CD4-positive, CD25-positive, alpha-beta regulatory T cell (primary cell): ENCODE measurements around the gene TRIM41. TPM values are rescaled to one million over a fixed set of nuclear protein-coding genes. Genes with fewer than 3 reads are reported as not detected.

Experiments
- ATAC-seq, 2 donors: fragments of 150-1000 bp; cut with Tn5 transposase; one replicate each; pipeline ENCODE4 v1.10.0; 2021; ENCODE audit warnings: low read depth in 2 of 2, moderate number of reproducible peaks in 2 of 2, moderate library complexity in 1 of 2
- DNase-seq, 3 donors: peaks; one replicate each; pipeline versions ENCODE4 v3.0.0 to v3.0.0-alpha.2; 2012 to 2022; ENCODE audit warnings: mixed read lengths in 1 of 3
- H3K27ac ChIP-seq: one replicate; pipeline ENCODE4 v1.7.0; 2013; ENCODE audit warnings: mild to moderate bottlenecking, low read length; ENCODE audit not compliant: insufficient read depth, poor library complexity, severe bottlenecking
- H3K27me3 ChIP-seq: one replicate; pipeline ENCODE4 v1.7.0; 2013; ENCODE audit warnings: low read length; ENCODE audit not compliant: control insufficient read depth, insufficient read depth
- H3K36me3 ChIP-seq: one replicate; pipeline ENCODE4 v1.7.0; 2013; ENCODE audit warnings: mild to moderate bottlenecking, low read length, moderate library complexity; ENCODE audit not compliant: control insufficient read depth, insufficient read depth
- H3K4me1 ChIP-seq: 2 replicates; pipeline ENCODE4 v1.7.0; 2013; ENCODE audit warnings: mild to moderate bottlenecking, low read length; ENCODE audit not compliant: insufficient read depth, control insufficient read depth, poor library complexity, severe bottlenecking
- H3K4me3 ChIP-seq: one replicate; pipeline ENCODE4 v1.7.0; 2013; ENCODE audit warnings: low read depth, mild to moderate bottlenecking, low read length, moderate library complexity
- H3K9me3 ChIP-seq, 2 experiments: 1 replicate in 1 of 2; 2 replicates in 1 of 2; pipeline ENCODE4 v1.7.0; 2013; ENCODE audit warnings: low read length in 2 of 2, mild to moderate bottlenecking in 1 of 2, moderate library complexity in 1 of 2; ENCODE audit not compliant: control insufficient read depth in 2 of 2
- H3K27ac Mint-ChIP-seq, 3 donors: one replicate each; pipeline ENCODE4 v1.8.0; 2020 to 2022; ENCODE audit warnings: mild to moderate bottlenecking in 3 of 3, mixed read lengths in 3 of 3, moderate library complexity in 2 of 3
- H3K27me3 Mint-ChIP-seq: one replicate; pipeline ENCODE4 v1.8.0; 2022; ENCODE audit warnings: mild to moderate bottlenecking, mixed read lengths
- H3K36me3 Mint-ChIP-seq: one replicate; pipeline ENCODE4 v1.8.0; 2020; ENCODE audit warnings: mixed read lengths
- H3K4me1 Mint-ChIP-seq, 4 donors: one replicate each; pipeline ENCODE4 v1.8.0; 2020 to 2022; ENCODE audit warnings: mixed read lengths in 4 of 4, mild to moderate bottlenecking in 1 of 4
- H3K4me3 Mint-ChIP-seq, 4 donors: one replicate each; pipeline ENCODE4 v1.8.0; 2020 to 2022; ENCODE audit warnings: mild to moderate bottlenecking in 4 of 4, mixed read lengths in 4 of 4, moderate library complexity in 3 of 4
- H3K9me3 Mint-ChIP-seq, 7 donors: one replicate each; pipeline ENCODE4 v1.8.0; 2020 to 2022; ENCODE audit warnings: mixed read lengths in 7 of 7, mild to moderate bottlenecking in 3 of 7, moderate library complexity in 2 of 7
- polyA plus RNA-seq, 4 donors: library from polyadenylated mRNA; unstranded; fragments of 300-500 nt; fragmentation: Illumina TruSeq; gene quantifications; one replicate each; pipeline ENCODE4 v1.2.3, GENCODE V29; 2021
- total RNA-seq: library from RNA; stranded (reverse); gene quantifications from one replicate; pipeline ENCODE4 v1.2.3, GENCODE V29; 2022

Gene TRIM41
- total and polyA plus RNA-seq, 5 donors from 2014 or later: 0.67 to 40.8 (median 1.0) TPM

- Mint-ChIP-seq H3K4me3 (peak overlapping the region; percentile 92 to 95 (median 93)), H3K27ac (peak overlapping the region in 2 of 3 donors; percentile 78 to 92), H3K9me3 (peaks cover 3 to 9% (median 6%) of the 10 kb centered on the region in 7 donors), H3K36me3 (peaks cover 8% of the 10 kb centered on the region), H3K27me3 (peaks cover 42% of the 10 kb centered on the region), H3K4me1 (peaks cover 16 to 57% (median 39%) of the 10 kb centered on the region in 4 donors)
- Histone ChIP-seq H3K27ac (no peak overlapping the region), H3K4me1 (peaks cover 23% of the 10 kb centered on the region), H3K27me3 (no peaks in the 10 kb centered on the region), H3K9me3 (no peaks in the 10 kb centered on the region), H3K36me3 (no peaks in the 10 kb centered on the region), H3K4me3 (no peak overlapping the region)
- no peak for DNase-seq
- ATAC-seq: no peak
These were observed 38.2 kb upstream of the TRIM41 start for GRCh38 chr5:181184845-181185216.

GRCh38 chr5:181185560-181185959 lies 37.5 kb upstream of the TRIM41 start:
- peaks cover 45% of the 10 kb centered on the region for H3K27me3 Mint-ChIP-seq
- H3K9me3 Mint-ChIP-seq: peaks cover 3 to 9% (median 6%) of the 10 kb centered on the region in 7 donors
- Histone ChIP-seq H3K4me1 (peaks cover 28% of the 10 kb centered on the region), H3K4me3 (no peak overlapping the region), H3K27me3 (no peaks in the 10 kb centered on the region), H3K27ac (no peak overlapping the region), H3K36me3 (no peaks in the 10 kb centered on the region), H3K9me3 (no peaks in the 10 kb centered on the region)
- H3K27ac Mint-ChIP-seq: peak overlapping the region; percentile 56 to 69 (median 59)
- ATAC-seq (no peak), DNase-seq (no peak)
- peaks cover 16 to 58% (median 39%) of the 10 kb centered on the region in 4 donors for H3K4me1 Mint-ChIP-seq
- H3K4me3 Mint-ChIP-seq: peak overlapping the region; percentile 25 to 100 (median 58)
- H3K36me3 Mint-ChIP-seq: peaks cover 8% of the 10 kb centered on the region

- Mint-ChIP-seq H3K36me3 (peaks cover 9% of the 10 kb centered on the region), H3K4me3 (peak overlapping the region; percentile 18 to 100 (median 69)), H3K9me3 (peaks cover 3 to 9% (median 6%) of the 10 kb centered on the region in 7 donors), H3K27me3 (peaks cover 47% of the 10 kb centered on the region), H3K27ac (peak overlapping the region; percentile 56 to 69 (median 59)), H3K4me1 (peaks cover 16 to 59% (median 39%) of the 10 kb centered on the region in 4 donors)
- H3K9me3 ChIP-seq: no peaks in the 10 kb centered on the region
- DNase-seq: no peak
- no peaks in the 10 kb centered on the region for H3K27me3 ChIP-seq
- no peak overlapping the region for H3K4me3 ChIP-seq
- no peak for ATAC-seq
- H3K27ac ChIP-seq: no peak overlapping the region
- H3K4me1 ChIP-seq: peaks cover 32% of the 10 kb centered on the region
- no peaks in the 10 kb centered on the region for H3K36me3 ChIP-seq
These were observed 37.1 kb upstream of the TRIM41 start for GRCh38 chr5:181186022-181186421.

GRCh38 chr5:181186986-181187499 lies 36.0 kb upstream of the TRIM41 start:
- peaks cover 16 to 63% (median 45%) of the 10 kb centered on the region in 4 donors for H3K4me1 Mint-ChIP-seq

GRCh38 chr5:181187500-181188213 lies 35.4 kb upstream of the TRIM41 start:
- H3K27ac ChIP-seq: peak overlapping the region; percentile 23
- peak overlapping the region; percentile 97 to 100 (median 99) for H3K4me3 Mint-ChIP-seq

More at GRCh38 chr5:181186986-181187499, 36.0 kb upstream of the TRIM41 start:
- Histone ChIP-seq H3K36me3 (no peaks in the 10 kb centered on the region), H3K4me3 (no peak overlapping the region), H3K27me3 (no peaks in the 10 kb centered on the region), H3K4me1 (peaks cover 35% of the 10 kb centered on the region), H3K9me3 (no peaks in the 10 kb centered on the region), H3K27ac (no peak overlapping the region)
- DNase-seq (peak in 1 of 3 donors; percentile 36), ATAC-seq (no peak)
- Mint-ChIP-seq H3K27ac (peak overlapping the region; percentile 97 to 100 (median 98)), H3K4me3 (peak overlapping the region; percentile 64 to 100 (median 98)), H3K36me3 (peaks cover 17% of the 10 kb centered on the region), H3K9me3 (peaks cover 3 to 14% (median 6%) of the 10 kb centered on the region in 7 donors), H3K27me3 (peaks cover 51% of the 10 kb centered on the region)

GRCh38 chr5:181188700-181189362 lies 34.2 kb upstream of the TRIM41 start:
- Mint-ChIP-seq H3K9me3 (peaks cover 3 to 18% (median 6%) of the 10 kb centered on the region in 7 donors), H3K4me3 (peak overlapping the region; percentile 97 to 100 (median 99)), H3K36me3 (peaks cover 20% of the 10 kb centered on the region), H3K27me3 (peaks cover 54% of the 10 kb centered on the region), H3K27ac (peak overlapping the region; percentile 97 to 100 (median 98)), H3K4me1 (peaks cover 21 to 68% (median 46%) of the 10 kb centered on the region in 4 donors)
- Histone ChIP-seq H3K4me1 (peaks cover 34% of the 10 kb centered on the region), H3K36me3 (no peaks in the 10 kb centered on the region), H3K9me3 (no peaks in the 10 kb centered on the region), H3K27ac (peak overlapping the region; percentile 84), H3K4me3 (peak overlapping the region; percentile 87), H3K27me3 (no peaks in the 10 kb centered on the region)
- DNase-seq (peak; percentile 54 to 86 (median 84)), ATAC-seq (no peak)

More at GRCh38 chr5:181187500-181188213, 35.4 kb upstream of the TRIM41 start:
- Mint-ChIP-seq H3K9me3 (peaks cover 3 to 18% (median 6%) of the 10 kb centered on the region in 7 donors), H3K36me3 (peaks cover 17% of the 10 kb centered on the region), H3K27ac (peak overlapping the region; percentile 97 to 100 (median 98)), H3K4me1 (peaks cover 14 to 63% (median 47%) of the 10 kb centered on the region in 4 donors), H3K27me3 (peaks cover 54% of the 10 kb centered on the region)
- Histone ChIP-seq H3K4me3 (no peak overlapping the region), H3K9me3 (no peaks in the 10 kb centered on the region), H3K36me3 (no peaks in the 10 kb centered on the region), H3K27me3 (no peaks in the 10 kb centered on the region), H3K4me1 (peaks cover 35% of the 10 kb centered on the region)
- no peak for ATAC-seq
- peak in 2 of 3 donors; percentile 45 to 52 for DNase-seq

- ATAC-seq: peak; percentile 44 to 45
- DNase-seq: peak; percentile 39 to 82 (median 71)
- peaks cover 54% of the 10 kb centered on the region for H3K27me3 Mint-ChIP-seq
- Histone ChIP-seq H3K4me1 (peaks cover 28% of the 10 kb centered on the region), H3K27me3 (no peaks in the 10 kb centered on the region), H3K36me3 (no peaks in the 10 kb centered on the region), H3K27ac (peak overlapping the region; percentile 84), H3K9me3 (no peaks in the 10 kb centered on the region), H3K4me3 (peak overlapping the region; percentile 87)
- H3K27ac Mint-ChIP-seq: peak overlapping the region; percentile 97 to 100 (median 98)
- peaks cover 20% of the 10 kb centered on the region for H3K36me3 Mint-ChIP-seq
- H3K4me3 Mint-ChIP-seq: peak overlapping the region; percentile 97 to 100 (median 99)
- H3K9me3 Mint-ChIP-seq: peaks cover 3 to 18% (median 6%) of the 10 kb centered on the region in 7 donors
- peaks cover 21 to 64% (median 40%) of the 10 kb centered on the region in 4 donors for H3K4me1 Mint-ChIP-seq
These were observed 33.6 kb upstream of the TRIM41 start for GRCh38 chr5:181189363-181189961.
